GM12878 (cell line): ENCODE measurements around the gene DUSP12. TPM values are rescaled to one million over a fixed set of nuclear protein-coding genes. Genes with fewer than 3 reads are reported as not detected.

Source experiments
- BCL3 ChIP-seq: IDR thresholded peaks from 2 replicates; pipeline ENCODE4 v1.6.1; 2011; ENCODE audit warnings: borderline replicate concordance, low read depth, mild to moderate bottlenecking, moderate library complexity, low read length; ENCODE audit not compliant: insufficient read depth, poor library complexity, severe bottlenecking
- CHD2 ChIP-seq: IDR thresholded peaks from 2 replicates; pipeline ENCODE4 v1.6.1; 2011; ENCODE audit warnings: low read depth, low read length, improper control_type of control experiment, borderline replicate concordance
- EGR1 ChIP-seq, 2 experiments: IDR thresholded peaks; 1 replicate in 1 of 2; 2 replicates in 1 of 2; pipeline ENCODE4 v1.6.1; 2011 to 2012; ENCODE audit warnings: low read depth in 2 of 2, low read length in 2 of 2, borderline replicate concordance in 1 of 2, mild to moderate bottlenecking in 1 of 2, moderate library complexity in 1 of 2
- EZH2 ChIP-seq: IDR thresholded peaks from 2 replicates; pipeline ENCODE4 v1.6.1; 2012; ENCODE audit warnings: low read depth, mild to moderate bottlenecking, control low read depth, inconsistent platforms, low read length, borderline replicate concordance; ENCODE audit not compliant: control insufficient read depth
- FOS ChIP-seq: IDR thresholded peaks from 3 replicates; pipeline ENCODE4 v1.6.1; 2011; ENCODE audit warnings: borderline replicate concordance; ENCODE audit not compliant: insufficient read length; ENCODE audit errors: extremely low read depth
- HDAC2 ChIP-seq: fragments of 200-600 bp; sonication (generic); IDR thresholded peaks from 2 replicates; pipeline ENCODE4 v1.6.1; 2017
- IKZF1 ChIP-seq: fragments of 450-650 bp; conservative IDR thresholded peaks from 2 replicates; pipeline ENCODE4 v1.6.1; 2017; ENCODE audit warnings: antibody characterized with exemption, mild to moderate bottlenecking
- IRF3 ChIP-seq: fragments of 450-650 bp; IDR thresholded peaks from 2 replicates; pipeline ENCODE4 v1.6.1; 2014; ENCODE audit warnings: mild to moderate bottlenecking
- KDM1A ChIP-seq: fragments of 200-600 bp; sonication (generic); IDR thresholded peaks from 2 replicates; pipeline ENCODE4 v1.6.1; 2016; ENCODE audit warnings: borderline replicate concordance
- LARP7 ChIP-seq: fragments of 450-650 bp; IDR thresholded peaks from 2 replicates; pipeline ENCODE4 v1.6.1; 2017; ENCODE audit warnings: mild to moderate bottlenecking
- MEF2A ChIP-seq: IDR thresholded peaks from 2 replicates; pipeline ENCODE4 v1.6.1; 2011; ENCODE audit warnings: low read depth, mild to moderate bottlenecking, low read length, moderate library complexity; ENCODE audit not compliant: insufficient read depth
- MXI1 ChIP-seq: fragments of 150-350 bp; IDR thresholded peaks from 2 replicates; pipeline ENCODE4 v1.6.1; 2011; ENCODE audit warnings: low read depth, mild to moderate bottlenecking, inconsistent platforms, low read length, improper control_type of control experiment
- NFYA ChIP-seq: IDR thresholded peaks from 2 replicates; pipeline ENCODE4 v1.6.1; 2011; ENCODE audit warnings: low read depth, mild to moderate bottlenecking, low read length, improper control_type of control experiment, borderline replicate concordance
- NR2F1 ChIP-seq: fragments of 450-650 bp; conservative IDR thresholded peaks from 2 replicates; pipeline ENCODE4 v1.6.1; 2017; ENCODE audit warnings: mild to moderate bottlenecking
- PAX5 ChIP-seq: IDR thresholded peaks from 2 replicates; pipeline ENCODE4 v1.6.1; 2011; ENCODE audit warnings: low read depth, low read length, borderline replicate concordance
- POLR2A ChIP-seq: IDR thresholded peaks from 2 replicates; pipeline ENCODE4 v1.6.1; 2011; ENCODE audit warnings: low read depth, mild to moderate bottlenecking, low read length
- POLR2AphosphoS2 ChIP-seq: IDR thresholded peaks from 2 replicates; pipeline ENCODE4 v1.6.1; 2011; ENCODE audit warnings: low read depth, mild to moderate bottlenecking, low read length, improper control_type of control experiment, moderate library complexity
- RELA ChIP-seq: fragments of 450-650 bp; IDR thresholded peaks from 2 replicates; pipeline ENCODE4 v1.8.0; 2014; ENCODE audit warnings: borderline replicate concordance; ENCODE audit not compliant: partially characterized antibody
- REST ChIP-seq: IDR thresholded peaks from 2 replicates; pipeline ENCODE4 v1.6.1; 2012; ENCODE audit warnings: mild to moderate bottlenecking, low read depth, low read length
- SIX5 ChIP-seq: IDR thresholded peaks from 2 replicates; pipeline ENCODE4 v1.6.1; 2011; ENCODE audit warnings: mild to moderate bottlenecking, low read depth, low read length, moderate library complexity; ENCODE audit not compliant: severe bottlenecking
- SRF ChIP-seq, 2 experiments: IDR thresholded peaks; 2 replicates each; pipeline ENCODE4 v1.6.1; 2011; ENCODE audit warnings: low read depth in 2 of 2, low read length in 2 of 2, mild to moderate bottlenecking in 1 of 2, moderate library complexity in 1 of 2
- TAF1 ChIP-seq: IDR thresholded peaks from 2 replicates; pipeline ENCODE4 v1.6.1; 2011; ENCODE audit warnings: mild to moderate bottlenecking, low read depth, low read length, borderline replicate concordance
- TARDBP ChIP-seq: IDR thresholded peaks from 2 replicates; pipeline ENCODE4 v1.6.1; 2016; ENCODE audit warnings: borderline replicate concordance
- ZNF274 ChIP-seq: IDR thresholded peaks from one replicate; pipeline ENCODE4 v1.8.0; 2011; ENCODE audit not compliant: insufficient read length, insufficient read depth
- ZSCAN29 ChIP-seq: fragments of 450-650 bp; IDR thresholded peaks from 2 replicates; pipeline ENCODE4 v1.6.1; 2017; ENCODE audit warnings: mild to moderate bottlenecking, moderate library complexity
- polyA plus RNA-seq, 11 experiments: library from polyadenylated mRNA; depleted of rRNA in 4 of 11; unstranded in 6 of 11; stranded (reverse) in 5 of 11; fragments of >200 nt; fragmentation: Nextera tagmentation in 4 of 11; fragmentation: Illumina TruSeq in 1 of 11; extraction: Ambion mirVana in 4 of 11; extraction: Trizol in 1 of 11; gene quantifications; 1 replicate in 1 of 11; 2 replicates in 10 of 11; pipeline versions ENCODE4 v1.2.1 to v1.2.3, GENCODE V29; 2011 to 2016; ENCODE audit warnings: inconsistent platforms in 2 of 11, missing spikeins in 2 of 11, low read depth in 1 of 11
- total RNA-seq, 4 experiments: library from RNA; depleted of rRNA in 3 of 4; stranded (reverse); fragments of >200 nt in 3 of 4; fragmentation: Illumina TruSeq in 1 of 4; extraction: Trizol in 1 of 4; gene quantifications; 2 replicates each; pipeline versions ENCODE4 v1.2.1 to v1.2.3, GENCODE V29; 2013 to 2021

Gene DUSP12
- total and polyA plus RNA-seq, 10 of the 15 experiments (the other 5 are each of a cell fraction or from before 2014, with no cell fraction given): 7.0 to 51.5 (median 35.4) TPM

DNA sequence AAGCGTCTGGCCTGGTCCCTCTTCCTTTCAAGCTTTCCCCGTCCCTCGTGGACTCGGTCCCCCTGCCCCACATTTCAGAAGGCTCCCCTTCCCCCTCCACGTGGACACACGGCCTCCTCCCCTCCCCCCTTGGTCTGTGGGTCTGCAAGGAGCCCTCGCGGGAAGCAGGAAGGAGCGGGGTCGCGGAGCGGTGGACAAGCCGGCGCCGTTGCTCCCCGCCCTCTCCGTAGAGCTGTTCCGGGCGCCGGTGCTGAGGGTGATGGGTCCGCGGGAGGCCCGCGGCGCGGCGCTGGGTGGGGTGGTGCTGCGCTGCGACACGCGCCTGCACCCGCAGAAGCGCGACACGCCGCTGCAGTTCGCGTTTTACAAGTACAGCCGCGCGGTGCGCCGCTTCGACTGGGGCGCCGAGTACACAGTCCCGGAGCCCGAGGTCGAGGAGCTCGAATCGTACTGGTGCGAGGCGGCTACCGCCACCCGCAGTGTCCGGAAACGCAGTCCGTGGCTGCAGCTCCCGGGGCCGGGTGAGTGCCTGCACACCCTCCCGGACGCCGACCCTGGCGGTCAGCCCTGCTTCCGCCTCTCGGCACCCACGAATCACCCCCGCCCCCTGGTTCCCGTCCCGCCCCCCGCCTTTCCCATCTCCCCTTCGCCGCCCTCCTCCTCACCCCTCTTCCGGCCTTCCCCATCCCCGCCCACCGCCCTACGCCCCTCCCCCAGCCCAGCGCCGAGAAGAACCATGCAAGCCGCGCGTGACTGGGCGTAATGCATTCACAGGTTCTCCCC lies 22.9 kb upstream of the DUSP12 start (continued):
- no peak for TF ChIP-seq SIX5
- TF ChIP-seq NFYA: no peak
- peak; percentile 50 for TF ChIP-seq MXI1
- no peak for TF ChIP-seq TARDBP
- no peak for TF ChIP-seq HDAC2
- peak; percentile 7 for TF ChIP-seq BCL3
- TF ChIP-seq REST: peak; percentile 45; the same call in 1 of the 2 replicates
- no peak for TF ChIP-seq RELA
- peak; percentile 93 for TF ChIP-seq LARP7
- no peak for TF ChIP-seq FOS
- TF ChIP-seq SRF (IDR thresholded peaks at IDR 0.05; ENCODE audit: low read depth in 2 of 2, low read length in 2 of 2): no peak
- TF ChIP-seq ZSCAN29: 0 out of 2 replicates have a peak, but pooled peaks have one; percentile 28
- TF ChIP-seq MEF2A: no peak
- 0 out of 2 replicates have a peak, but pooled peaks have one; percentile 55 for TF ChIP-seq IKZF1
- no peak for TF ChIP-seq IRF3
- TF ChIP-seq ZNF274: no peak
- TF ChIP-seq EGR1 (IDR thresholded peaks at IDR 0.05; ENCODE audit: borderline replicate concordance in 1 of 2, low read depth in 2 of 2, low read length in 2 of 2): peak in 1 of 2 experiments; percentile 50; a peak in 1 of 3 replicates
- TF ChIP-seq TAF1: peak; percentile 78; the same call in 1 of the 2 replicates
- 0 out of 2 replicates have a peak, but pooled peaks have one; percentile 6 for TF ChIP-seq PAX5
- peak; percentile 76 for TF ChIP-seq NR2F1
- TF ChIP-seq KDM1A: no peak
- TF ChIP-seq EZH2: no peak
- TF ChIP-seq POLR2AphosphoS2: 0 out of 2 replicates have a peak, but pooled peaks have one; percentile 60
- peak; percentile 54; the same call in 1 of the 2 replicates for TF ChIP-seq CHD2
- TF ChIP-seq POLR2A: peak; percentile 94
